Fibroblast of lung (primary cell): Measurements from ENCODE around the gene MAP4K4. TPM values are rescaled to one million over a fixed set of nuclear protein-coding genes. Genes with fewer than 3 reads are reported as not detected.
"Not testable (repeated sequence)": the region's sequence is repeated elsewhere in the genome, so short reads cannot be mapped to it uniquely, and the experiment has no call there.

ENCODE experiments used
- DNase-seq, 2 donors: peaks; one replicate each; pipeline versions ENCODE4 v3.0.0 to v3.0.0-alpha.2; 2010; ENCODE audit warnings: low read depth in 2 of 2
- H2AFZ ChIP-seq: 2 replicates; pipeline ENCODE4 v1.5.1; 2012; ENCODE audit warnings: low read length, control low read depth, inconsistent platforms
- H3K27ac ChIP-seq: 2 replicates; pipeline ENCODE4 v1.5.1; 2011; ENCODE audit warnings: low read length, control low read depth; ENCODE audit not compliant: insufficient read depth
- H3K27me3 ChIP-seq: 2 replicates; pipeline ENCODE4 v1.5.1; 2011; ENCODE audit warnings: mild to moderate bottlenecking, low read length; ENCODE audit not compliant: control insufficient read depth, insufficient read depth
- H3K36me3 ChIP-seq: 2 replicates; pipeline ENCODE4 v1.5.1; 2011; ENCODE audit warnings: low read length; ENCODE audit not compliant: control insufficient read depth, insufficient read depth
- H3K4me1 ChIP-seq: 2 replicates; pipeline ENCODE4 v1.5.1; 2011; ENCODE audit warnings: low read length; ENCODE audit not compliant: control insufficient read depth, insufficient read depth; ENCODE audit errors: extremely low read depth
- H3K4me2 ChIP-seq: 2 replicates; pipeline ENCODE4 v1.5.1; 2011; ENCODE audit warnings: low read length, control low read depth; ENCODE audit not compliant: insufficient read depth; ENCODE audit errors: extremely low read depth
- H3K4me3 ChIP-seq, 4 experiments: fragments of 200-600 bp in 1 of 4; sonication (generic) in 1 of 4; replicated peaks in 1 of 4; 2 replicates each; pipeline ENCODE4 v1.5.1; 2011 to 2016; ENCODE audit warnings: low read length in 4 of 4, low read depth in 3 of 4, mild to moderate bottlenecking in 3 of 4, control low read depth in 2 of 4, inconsistent platforms in 1 of 4, mixed read lengths in 1 of 4; ENCODE audit not compliant: insufficient read depth in 1 of 4; ENCODE audit errors: control extremely low read depth in 1 of 4
- H3K79me2 ChIP-seq: 2 replicates; pipeline ENCODE4 v1.5.1; 2012; ENCODE audit warnings: mild to moderate bottlenecking, low read length, inconsistent platforms; ENCODE audit not compliant: control insufficient read depth, insufficient read depth
- H3K9ac ChIP-seq: 2 replicates; pipeline ENCODE4 v1.5.1; 2011; ENCODE audit warnings: mild to moderate bottlenecking, low read length, control low read depth; ENCODE audit not compliant: insufficient read depth
- H3K9me3 ChIP-seq: 2 replicates; pipeline ENCODE4 v1.5.1; 2012; ENCODE audit warnings: low read depth, low read length; ENCODE audit not compliant: control insufficient read depth, insufficient read depth
- H4K20me1 ChIP-seq: 2 replicates; pipeline ENCODE4 v1.5.1; 2011; ENCODE audit warnings: low read length; ENCODE audit not compliant: control insufficient read depth, insufficient read depth; ENCODE audit errors: extremely low read depth
- EZH2 ChIP-seq: IDR thresholded peaks from 2 replicates; pipeline ENCODE4 v1.5.1; 2012; ENCODE audit warnings: low read length, control low read depth, mild to moderate bottlenecking; ENCODE audit errors: missing control alignments
- polyA plus RNA-seq, 2 donors: library from polyadenylated mRNA; depleted of rRNA in 1 of 2; stranded (reverse) in 1 of 2; unstranded in 1 of 2; fragments of >200 nt; gene quantifications; 2 replicates each; pipeline ENCODE4 v1.2.1, GENCODE V29; 2011 to 2012; ENCODE audit warnings: missing spikeins in 1 of 2
- total RNA-seq: library from RNA; depleted of rRNA; stranded (reverse); fragments of >200 nt; gene quantifications from 2 replicates; pipeline ENCODE4 v1.2.1, GENCODE V29; 2014
- TF ChIP-seq, protein P1 (sequence below), 2 donors: IDR thresholded peaks in 1 of 2; conservative IDR thresholded peaks in 1 of 2; 1 replicate in 1 of 2; 2 replicates in 1 of 2; pipeline ENCODE4 v1.5.1; 2011 to 2012; ENCODE audit warnings: low read length in 2 of 2, control low read depth in 1 of 2, inconsistent platforms in 1 of 2, low read depth in 1 of 2, mild to moderate bottlenecking in 1 of 2

Gene MAP4K4
- total and polyA plus RNA-seq, 2 donors (not counting 1 experiment from before 2014, with no cell fraction given) = 113 to 164 TPM

DNA sequence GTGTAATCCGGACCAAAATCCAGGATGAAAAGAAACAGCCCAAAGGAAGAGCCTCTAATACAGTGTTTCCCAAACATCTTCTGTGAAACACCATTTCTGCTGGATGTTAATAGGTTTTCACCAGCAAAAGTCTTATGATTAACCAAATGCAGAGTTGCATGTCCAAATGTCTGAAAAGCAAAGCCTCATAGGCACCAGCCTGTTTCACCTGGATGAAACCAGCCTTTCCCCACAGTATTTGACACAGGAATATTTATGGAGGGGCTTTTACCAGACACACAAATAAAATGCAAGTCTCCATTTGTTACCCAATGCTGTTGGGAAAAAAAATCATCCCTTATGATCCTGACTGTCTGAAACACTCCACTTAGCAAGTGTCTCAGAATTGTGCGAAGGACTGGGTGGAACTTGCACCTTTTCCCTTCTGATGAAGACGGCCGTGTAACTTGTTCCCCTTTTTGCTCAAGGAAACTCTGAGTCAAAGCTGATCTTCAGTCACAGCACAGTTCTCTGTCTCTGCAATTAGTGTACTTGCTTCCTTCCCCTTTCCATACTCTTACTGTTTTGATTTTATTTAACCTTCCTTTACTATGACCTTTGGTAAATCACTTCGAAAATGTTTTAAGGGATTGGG is 223.9 kb downstream of the MAP4K4 start:
- H3K27ac ChIP-seq = no peak overlapping the region
- H3K79me2 ChIP-seq = no peaks in the 10 kb centered on the region
- no peaks in the 10 kb centered on the region for H3K27me3 ChIP-seq
- H3K9ac ChIP-seq = no peak overlapping the region
- no peak overlapping the region for H3K4me2 ChIP-seq
- no peak overlapping the region for H3K4me3 ChIP-seq
- no peaks in the 10 kb centered on the region for H3K4me1 ChIP-seq
- DNase-seq = no peak
- no peaks in the 10 kb centered on the region for H3K9me3 ChIP-seq
- no peak for TF ChIP-seq EZH2
- TF ChIP-seq, protein P1, sequence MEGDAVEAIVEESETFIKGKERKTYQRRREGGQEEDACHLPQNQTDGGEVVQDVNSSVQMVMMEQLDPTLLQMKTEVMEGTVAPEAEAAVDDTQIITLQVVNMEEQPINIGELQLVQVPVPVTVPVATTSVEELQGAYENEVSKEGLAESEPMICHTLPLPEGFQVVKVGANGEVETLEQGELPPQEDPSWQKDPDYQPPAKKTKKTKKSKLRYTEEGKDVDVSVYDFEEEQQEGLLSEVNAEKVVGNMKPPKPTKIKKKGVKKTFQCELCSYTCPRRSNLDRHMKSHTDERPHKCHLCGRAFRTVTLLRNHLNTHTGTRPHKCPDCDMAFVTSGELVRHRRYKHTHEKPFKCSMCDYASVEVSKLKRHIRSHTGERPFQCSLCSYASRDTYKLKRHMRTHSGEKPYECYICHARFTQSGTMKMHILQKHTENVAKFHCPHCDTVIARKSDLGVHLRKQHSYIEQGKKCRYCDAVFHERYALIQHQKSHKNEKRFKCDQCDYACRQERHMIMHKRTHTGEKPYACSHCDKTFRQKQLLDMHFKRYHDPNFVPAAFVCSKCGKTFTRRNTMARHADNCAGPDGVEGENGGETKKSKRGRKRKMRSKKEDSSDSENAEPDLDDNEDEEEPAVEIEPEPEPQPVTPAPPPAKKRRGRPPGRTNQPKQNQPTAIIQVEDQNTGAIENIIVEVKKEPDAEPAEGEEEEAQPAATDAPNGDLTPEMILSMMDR (conservative IDR thresholded peaks at IDR 0.05 in 1 of 2, IDR thresholded peaks at IDR 0.05 in 1 of 2; ENCODE audit: low read depth in 1 of 2, low read length in 2 of 2) = no peak
- H4K20me1 ChIP-seq = no peaks in the 10 kb centered on the region
- H3K36me3 ChIP-seq = no peaks in the 10 kb centered on the region
- H2AFZ ChIP-seq = no peak overlapping the region

DNA sequence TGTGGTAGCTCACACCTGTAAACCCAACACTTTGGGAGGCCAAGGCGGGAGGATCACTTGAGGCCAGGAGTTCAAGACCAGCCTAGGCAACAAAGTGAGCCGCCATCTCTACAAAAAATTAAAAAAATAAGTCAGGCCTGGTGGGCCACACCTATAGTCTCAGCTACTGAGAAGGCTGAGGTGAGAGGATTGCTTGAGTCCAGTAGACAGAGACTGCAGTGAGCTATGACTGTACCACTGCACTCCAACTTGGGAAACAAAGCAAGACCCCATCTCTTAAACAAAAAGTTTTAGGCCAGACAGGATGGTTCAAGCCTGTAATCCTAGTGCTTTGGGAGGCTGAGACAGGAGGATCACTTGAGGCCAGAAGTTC is 224.4 kb downstream of the MAP4K4 start:
- no peak for TF ChIP-seq EZH2
- TF ChIP-seq, protein P1 (conservative IDR thresholded peaks at IDR 0.05 in 1 of 2, IDR thresholded peaks at IDR 0.05 in 1 of 2; ENCODE audit: low read depth in 1 of 2, low read length in 2 of 2) = no peak
- Histone ChIP-seq H3K4me2 (no peak overlapping the region), H3K36me3 (no peaks in the 10 kb centered on the region), H3K9me3 (no peaks in the 10 kb centered on the region), H3K4me1 (no peaks in the 10 kb centered on the region), H3K27ac (no peak overlapping the region), H3K9ac (no peak overlapping the region), H3K79me2 (no peaks in the 10 kb centered on the region), H4K20me1 (no peaks in the 10 kb centered on the region), H2AFZ (no peak overlapping the region), H3K4me3 (no peak overlapping the region), H3K27me3 (no peaks in the 10 kb centered on the region)
- no peak for DNase-seq

DNA sequence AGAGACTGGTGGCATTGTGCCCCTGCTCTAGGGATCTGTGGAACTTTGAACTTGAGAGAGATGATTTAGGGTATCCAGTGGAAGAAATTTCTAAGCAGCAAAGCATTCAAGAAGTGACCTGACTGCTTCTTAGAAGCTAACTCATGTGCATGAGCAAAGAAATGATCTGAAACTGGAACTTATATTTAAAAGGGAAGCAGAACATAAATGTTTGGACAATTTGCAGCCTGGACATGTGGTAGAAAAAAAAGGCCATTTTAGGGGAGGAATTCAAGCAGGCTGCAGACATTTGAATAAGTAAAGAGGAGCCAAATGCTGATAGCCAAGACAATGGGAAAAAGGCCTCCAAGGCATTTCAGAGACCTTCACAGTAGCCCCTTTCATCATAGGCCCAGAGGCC is 226.8 kb downstream of the MAP4K4 start:
- H3K4me2 ChIP-seq, H3K4me3 ChIP-seq, H4K20me1 ChIP-seq, H2AFZ ChIP-seq, H3K9me3 ChIP-seq, H3K36me3 ChIP-seq, H3K4me1 ChIP-seq, DNase-seq, H3K27me3 ChIP-seq, H3K27ac ChIP-seq, H3K9ac ChIP-seq, H3K79me2 ChIP-seq: not testable (repeated sequence)
